A549 treated with Hydrocortisone at 1 μM for 4 hours (cell line): ENCODE measurements around the gene DYNC1H1. TPM values are rescaled to one million over a fixed set of nuclear protein-coding genes. Genes with fewer than 3 reads are reported as not detected.

Source experiments
- total RNA-seq: library from RNA; stranded (reverse); fragments of 200-300 nt; extraction: Qiagen RNA extraction; gene quantifications from 5 replicates; pipeline ENCODE4 v1.2.3, GENCODE V29; 2022

The DYNC1H1 gene
- total RNA-seq = 192 to 225 TPM (median 206 TPM) in 5 replicates

GRCh38 chr14:101964297-101965180 lies at the start of gene DYNC1H1:
Gene DYNC1H1, plus strand, starts transcription at chr14:101964573. Its CDS starts 119 bp downstream, at chr14:101964692.

GRCh38 chr14:102086972-102087761 lies 122.8 kb downstream of the DYNC1H1 start, which contains the start of gene HSP90AA1:
Gene HSP90AA1, minus strand, starts transcription at chr14:102087044. Its CDS starts 666 bp downstream, at chr14:102086378.

Other genes starting within 250 kb of the DYNC1H1 start
- gene PPP2R5C, start 202.9 kb upstream of the DYNC1H1 start, total RNA-seq = 61.0 to 73.2 TPM (median 67.3 TPM) in 5 replicates
- gene HSP90AA1, start 122.5 kb downstream of the DYNC1H1 start, total RNA-seq = 637 to 1,221 TPM (median 735 TPM) in 5 replicates
- 20.0 to 22.4 TPM (median 21.7 TPM) in 5 replicates for gene WDR20, start 175.3 kb downstream of the DYNC1H1 start, total RNA-seq